H9 (cell line): ENCODE results near the gene TMEM272. TPM values are rescaled to one million over a fixed set of nuclear protein-coding genes. Genes with fewer than 3 reads are reported as not detected.

Source experiments
- DNase-seq: peaks from one replicate; pipeline ENCODE4 v3.0.0-alpha.2; 2017
- H2AFZ ChIP-seq: one replicate; pipeline ENCODE4 v1.6.1; 2013; ENCODE audit warnings: mild to moderate bottlenecking, low read length, control low read depth, moderate library complexity
- H2AK5ac ChIP-seq: 2 replicates; pipeline ENCODE4 v1.6.1; 2013; ENCODE audit warnings: low read length, control low read depth, mixed read lengths; ENCODE audit not compliant: insufficient read length
- H2BK120ac ChIP-seq: one replicate; pipeline ENCODE4 v1.6.1; 2013; ENCODE audit warnings: low read depth, mild to moderate bottlenecking, low read length, control low read depth, inconsistent platforms; ENCODE audit not compliant: poor library complexity, severe bottlenecking
- H2BK12ac ChIP-seq: 2 replicates; pipeline ENCODE4 v1.6.1; 2013; ENCODE audit warnings: low read length, control low read depth, mixed read lengths, low read depth; ENCODE audit not compliant: insufficient read length
- H2BK15ac ChIP-seq: 2 replicates; pipeline ENCODE4 v1.6.1; 2013; ENCODE audit warnings: low read depth, low read length, control low read depth
- H2BK20ac ChIP-seq: one replicate; pipeline ENCODE4 v1.6.1; 2013; ENCODE audit warnings: low read depth, mild to moderate bottlenecking, low read length, control low read depth, inconsistent platforms; ENCODE audit not compliant: poor library complexity, severe bottlenecking
- H2BK5ac ChIP-seq: 2 replicates; pipeline ENCODE4 v1.6.1; 2013; ENCODE audit warnings: low read length, control low read depth, mixed read lengths; ENCODE audit not compliant: insufficient read length
- H3K14ac ChIP-seq: 2 replicates; pipeline ENCODE4 v1.6.1; 2013; ENCODE audit warnings: low read length, control low read depth; ENCODE audit not compliant: insufficient read depth
- H3K18ac ChIP-seq: 2 replicates; pipeline ENCODE4 v1.6.1; 2013; ENCODE audit warnings: low read depth, mild to moderate bottlenecking, mixed read lengths, low read length, control low read depth; ENCODE audit not compliant: insufficient read length
- H3K23ac ChIP-seq: 2 replicates; pipeline ENCODE4 v1.6.1; 2013; ENCODE audit warnings: low read length, control low read depth, mixed read lengths, low read depth; ENCODE audit not compliant: insufficient read length
- H3K23me2 ChIP-seq: 2 replicates; pipeline ENCODE4 v1.6.1; 2013; ENCODE audit warnings: low read depth, mild to moderate bottlenecking, mixed read lengths, low read length, control low read depth; ENCODE audit not compliant: insufficient read length, poor library complexity, severe bottlenecking
- H3K27ac ChIP-seq: 2 replicates; pipeline ENCODE4 v1.5.1; 2013; ENCODE audit warnings: low read length, control low read depth, mixed read lengths, low read depth; ENCODE audit not compliant: insufficient read length
- H3K27me3 ChIP-seq: 2 replicates; pipeline ENCODE4 v1.6.1; 2013; ENCODE audit warnings: low read length, control low read depth, inconsistent platforms; ENCODE audit not compliant: insufficient read depth
- H3K4ac ChIP-seq: 2 replicates; pipeline ENCODE4 v1.6.1; 2013; ENCODE audit warnings: low read depth, mild to moderate bottlenecking, control low read depth, inconsistent platforms, low read length, moderate library complexity
- H3K4me1 ChIP-seq: 2 replicates; pipeline ENCODE4 v1.6.1; 2013; ENCODE audit warnings: low read length, control low read depth, inconsistent platforms; ENCODE audit not compliant: insufficient read depth
- H3K4me2 ChIP-seq: 2 replicates; pipeline ENCODE4 v1.6.1; 2013; ENCODE audit warnings: low read length, control low read depth, mixed read lengths; ENCODE audit not compliant: insufficient read length, insufficient read depth
- H3K56ac ChIP-seq: 2 replicates; pipeline ENCODE4 v1.6.1; 2013; ENCODE audit warnings: low read depth, mild to moderate bottlenecking, mixed read lengths, low read length, control low read depth; ENCODE audit not compliant: insufficient read length
- H3K79me1 ChIP-seq: 2 replicates; pipeline ENCODE4 v1.6.1; 2013; ENCODE audit warnings: low read depth, mild to moderate bottlenecking, moderate library complexity, low read length, control low read depth, inconsistent platforms; ENCODE audit not compliant: insufficient read depth, poor library complexity, severe bottlenecking
- H3K79me2 ChIP-seq: 2 replicates; pipeline ENCODE4 v1.6.1; 2013; ENCODE audit warnings: low read length, control low read depth, inconsistent platforms; ENCODE audit not compliant: insufficient read depth
- H3K9ac ChIP-seq: 2 replicates; pipeline ENCODE4 v1.6.1; 2013; ENCODE audit warnings: low read length, control low read depth, mixed read lengths; ENCODE audit not compliant: insufficient read length; ENCODE audit errors: extremely low read depth
- H3K9me3 ChIP-seq: one replicate; pipeline ENCODE4 v1.6.1; 2013; ENCODE audit warnings: low read depth, low read length, inconsistent platforms; ENCODE audit not compliant: control insufficient read depth
- H3T11ph ChIP-seq: one replicate; pipeline ENCODE4 v1.6.1; 2013; ENCODE audit warnings: mild to moderate bottlenecking, low read length, control low read depth, inconsistent platforms
- H4K20me1 ChIP-seq: one replicate; pipeline ENCODE4 v1.6.1; 2013; ENCODE audit not compliant: control insufficient read depth, insufficient read length, insufficient read depth
- H4K5ac ChIP-seq: 2 replicates; pipeline ENCODE4 v1.6.1; 2013; ENCODE audit warnings: low read depth, mild to moderate bottlenecking, mixed read lengths, low read length, control low read depth; ENCODE audit not compliant: insufficient read length
- H4K8ac ChIP-seq: replicated peaks from 2 replicates; pipeline ENCODE4 v1.6.1; 2013; ENCODE audit warnings: low read length, control low read depth, mixed read lengths, low read depth; ENCODE audit not compliant: insufficient read length
- H4K91ac ChIP-seq: 2 replicates; pipeline ENCODE4 v1.6.1; 2013; ENCODE audit warnings: low read depth, mild to moderate bottlenecking, moderate library complexity, mixed read lengths, low read length, control low read depth; ENCODE audit not compliant: insufficient read length
- H3K27ac Mint-ChIP-seq, 3 experiments: 2 replicates in 2 of 3; 3 replicates in 1 of 3; pipeline ENCODE4 v1.8.0; 2020 to 2021; ENCODE audit warnings: mixed read lengths in 3 of 3, mild to moderate bottlenecking in 1 of 3, moderate library complexity in 1 of 3
- H3K27me3 Mint-ChIP-seq: 2 replicates; pipeline ENCODE4 v1.8.0; 2021; ENCODE audit warnings: low read depth, mild to moderate bottlenecking, moderate library complexity, mixed read lengths
- H3K36me3 Mint-ChIP-seq, 3 experiments: 2 replicates in 2 of 3; 3 replicates in 1 of 3; pipeline ENCODE4 v1.8.0; 2020 to 2021; ENCODE audit warnings: low read depth in 3 of 3, mixed read lengths in 3 of 3; ENCODE audit not compliant: insufficient read depth in 1 of 3
- H3K4me1 Mint-ChIP-seq, 2 experiments: 2 replicates each; pipeline ENCODE4 v1.8.0; 2020; ENCODE audit warnings: mixed read lengths in 2 of 2
- H3K4me3 Mint-ChIP-seq, 2 experiments: 2 replicates in 1 of 2; 3 replicates in 1 of 2; pipeline ENCODE4 v1.8.0; 2020 to 2021; ENCODE audit warnings: mild to moderate bottlenecking in 2 of 2, mixed read lengths in 2 of 2, moderate library complexity in 1 of 2
- H3K9me3 Mint-ChIP-seq, 2 experiments: 2 replicates in 1 of 2; 3 replicates in 1 of 2; pipeline ENCODE4 v1.8.0; 2020; ENCODE audit warnings: mild to moderate bottlenecking in 2 of 2, mixed read lengths in 2 of 2, moderate library complexity in 1 of 2
- WGBS: extraction: QIAGEN DNeasy Blood & Tissue Kit; methylation state at CpG from one replicate; pipeline ENCODE4 v1.1.7; 2013; ENCODE audit warnings: missing lambda C conversion rate, low lambda C conversion rate, mixed read lengths; ENCODE audit not compliant: insufficient read length; ENCODE audit errors: extremely low coverage; 5-methylcytosine and 5-hydroxymethylcytosine counted together
- total RNA-seq: library from RNA; stranded (reverse); gene quantifications from 2 replicates; pipeline ENCODE4 v1.2.1, GENCODE V29; 2021
- TF ChIP-seq, protein P1 (sequence below): fragments of 200-600 bp; sonication (generic); conservative IDR thresholded peaks from 3 replicates; pipeline ENCODE4 v1.8.0; 2021; ENCODE audit warnings: antibody characterized with exemption, mild to moderate bottlenecking

TMEM272 gene
- total RNA-seq, 1 experiment from 2014 or later: not detected

DNA sequence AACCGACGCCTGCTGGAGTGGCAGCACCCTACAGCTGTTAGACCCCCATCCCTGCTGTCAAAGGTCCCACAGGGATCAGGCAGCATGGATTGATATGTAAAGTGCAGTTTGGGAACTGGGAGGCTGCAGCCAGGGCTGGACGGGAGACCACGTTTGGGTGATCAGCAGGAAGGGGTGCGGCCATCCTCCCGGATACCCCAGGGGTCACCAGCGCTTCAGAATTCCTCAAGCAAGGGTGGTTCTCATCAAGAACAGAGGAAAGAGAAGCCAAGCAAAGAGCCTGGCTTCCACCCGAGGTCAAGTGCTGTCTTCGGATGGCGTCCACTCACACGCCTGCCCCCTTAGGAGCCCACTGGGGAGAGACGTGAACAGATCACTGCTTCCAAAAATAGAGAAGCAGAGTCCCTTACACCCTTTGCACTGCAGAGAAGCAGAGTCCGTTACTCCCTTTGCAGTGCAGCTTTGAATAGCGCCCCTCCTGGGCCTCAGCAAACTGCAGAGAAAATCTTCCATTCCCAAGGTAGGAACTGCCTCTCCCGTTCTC is 76.5 kb downstream of the TMEM272 start:
- H3K79me2 ChIP-seq: no peaks in the 10 kb centered on the region
- H2AK5ac ChIP-seq: no peak overlapping the region
- H3K79me1 ChIP-seq: no peaks in the 10 kb centered on the region
- H3K23me2 ChIP-seq: no peaks in the 10 kb centered on the region
- H4K91ac ChIP-seq: no peak overlapping the region
- no peak overlapping the region for H2BK120ac ChIP-seq
- no peak overlapping the region for H3K56ac ChIP-seq
- no peak overlapping the region for H3K4ac ChIP-seq
- no peaks in the 10 kb centered on the region for H3K27me3 ChIP-seq
- no peak overlapping the region for H3K18ac ChIP-seq
- TF ChIP-seq, protein P1, sequence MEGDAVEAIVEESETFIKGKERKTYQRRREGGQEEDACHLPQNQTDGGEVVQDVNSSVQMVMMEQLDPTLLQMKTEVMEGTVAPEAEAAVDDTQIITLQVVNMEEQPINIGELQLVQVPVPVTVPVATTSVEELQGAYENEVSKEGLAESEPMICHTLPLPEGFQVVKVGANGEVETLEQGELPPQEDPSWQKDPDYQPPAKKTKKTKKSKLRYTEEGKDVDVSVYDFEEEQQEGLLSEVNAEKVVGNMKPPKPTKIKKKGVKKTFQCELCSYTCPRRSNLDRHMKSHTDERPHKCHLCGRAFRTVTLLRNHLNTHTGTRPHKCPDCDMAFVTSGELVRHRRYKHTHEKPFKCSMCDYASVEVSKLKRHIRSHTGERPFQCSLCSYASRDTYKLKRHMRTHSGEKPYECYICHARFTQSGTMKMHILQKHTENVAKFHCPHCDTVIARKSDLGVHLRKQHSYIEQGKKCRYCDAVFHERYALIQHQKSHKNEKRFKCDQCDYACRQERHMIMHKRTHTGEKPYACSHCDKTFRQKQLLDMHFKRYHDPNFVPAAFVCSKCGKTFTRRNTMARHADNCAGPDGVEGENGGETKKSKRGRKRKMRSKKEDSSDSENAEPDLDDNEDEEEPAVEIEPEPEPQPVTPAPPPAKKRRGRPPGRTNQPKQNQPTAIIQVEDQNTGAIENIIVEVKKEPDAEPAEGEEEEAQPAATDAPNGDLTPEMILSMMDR: peak; percentile 78
- Mint-ChIP-seq H3K27ac (peak overlapping the region; percentile 16 to 90 (median 84); a peak in 3 of 7 replicates), H3K36me3 (peaks cover 0 to 12% (median 8%) of the 10 kb centered on the region in 3 experiments; a peak in 4 of 7 replicates), H3K4me1 (peaks cover 27 to 30% of the 10 kb centered on the region in 2 experiments), H3K27me3 (no peaks in the 10 kb centered on the region; the same call in 1 of the 2 replicates), H3K4me3 (no peak overlapping the region; a peak in 1 of 5 replicates), H3K9me3 (no peaks in the 10 kb centered on the region)
- H3K9ac ChIP-seq: no peak overlapping the region
- no peak overlapping the region for H3K27ac ChIP-seq
- H2BK12ac ChIP-seq: no peak overlapping the region
- H4K8ac ChIP-seq: no peak overlapping the region
- H2AFZ ChIP-seq: no peak overlapping the region
- H4K5ac ChIP-seq: no peak overlapping the region
- H3K23ac ChIP-seq: no peak overlapping the region
- peak; percentile 77 for DNase-seq
- H3K14ac ChIP-seq: no peak overlapping the region
- H2BK5ac ChIP-seq: no peak overlapping the region
- H3K9me3 ChIP-seq: no peaks in the 10 kb centered on the region
- 0 out of 2 replicates have a peak, but pooled peaks cover 3% of the 10 kb centered on the region for H3K4me1 ChIP-seq
- no peak overlapping the region for H3T11ph ChIP-seq
- no peaks in the 10 kb centered on the region for H4K20me1 ChIP-seq
- no CpG with 5 or more reads among the region's 15 CpGs for WGBS
- H2BK15ac ChIP-seq: no peak overlapping the region
- H3K4me2 ChIP-seq: no peak overlapping the region
- H2BK20ac ChIP-seq: no peak overlapping the region
